H54 (cell line): ENCODE measurements around the gene FIP1L1.
A peak's percentile ranks its signal among the peaks of the same experiment; 100 is the strongest.

Source experiments
- DNase-seq: peaks from one replicate; pipeline ENCODE4 v3.0.0; 2011; ENCODE audit warnings: low spot score, mixed read lengths; ENCODE audit not compliant: insufficient read length
- FAIRE-seq: peaks from 3 replicates; lab custom pipeline; 2011; peaks lifted over from hg19 to GRCh38; lab: Jason Lieb, UNC
- POLR2A ChIP-seq: IDR thresholded peaks from 2 replicates; pipeline ENCODE4 v1.6.1; 2011; ENCODE audit warnings: low read depth, mild to moderate bottlenecking, low read length

FIP1L1 gene

GRCh38 chr4:53489279-53489889, 111.9 kb downstream of the FIP1L1 start:
- no peak for FAIRE-seq
- no peak for TF ChIP-seq POLR2A
- no peak for DNase-seq

GRCh38 chr4:53490161-53490956, 112.9 kb downstream of the FIP1L1 start:
- FAIRE-seq (no peak), DNase-seq (no peak)
- no peak for TF ChIP-seq POLR2A

DNA sequence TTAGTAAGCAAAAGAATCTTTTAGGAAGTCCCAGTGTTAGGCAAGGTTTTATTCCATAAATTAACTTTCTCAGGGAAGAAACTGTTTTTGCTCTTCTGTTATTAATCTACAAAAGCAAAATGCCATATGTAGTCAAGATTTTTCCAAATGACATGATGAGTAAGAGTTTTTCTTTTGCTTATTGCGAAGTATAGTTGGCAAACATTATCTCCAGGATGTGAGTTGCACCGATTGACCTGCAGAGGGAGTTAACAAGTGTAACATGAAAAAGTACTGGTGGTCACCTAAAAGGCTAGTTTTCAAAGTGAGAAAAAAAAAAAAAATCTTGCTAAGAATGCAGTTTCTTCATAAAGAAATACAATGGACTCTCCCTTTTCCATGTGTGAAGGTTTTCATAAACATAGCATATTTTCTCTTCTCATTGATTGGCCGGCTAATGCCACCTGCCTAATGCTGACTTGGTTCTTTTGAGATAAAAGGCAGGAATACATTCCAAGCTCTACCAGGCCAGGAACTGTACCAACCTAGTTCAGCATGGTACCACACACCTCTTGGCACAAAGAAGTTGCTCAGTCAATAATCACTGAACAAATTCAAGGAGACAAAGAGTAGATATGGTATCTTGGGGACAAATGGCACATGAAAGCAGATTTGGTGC, 113.7 kb downstream of the FIP1L1 start:
- no peak for TF ChIP-seq POLR2A
- peak; percentile 15 for FAIRE-seq
- no peak for DNase-seq

DNA sequence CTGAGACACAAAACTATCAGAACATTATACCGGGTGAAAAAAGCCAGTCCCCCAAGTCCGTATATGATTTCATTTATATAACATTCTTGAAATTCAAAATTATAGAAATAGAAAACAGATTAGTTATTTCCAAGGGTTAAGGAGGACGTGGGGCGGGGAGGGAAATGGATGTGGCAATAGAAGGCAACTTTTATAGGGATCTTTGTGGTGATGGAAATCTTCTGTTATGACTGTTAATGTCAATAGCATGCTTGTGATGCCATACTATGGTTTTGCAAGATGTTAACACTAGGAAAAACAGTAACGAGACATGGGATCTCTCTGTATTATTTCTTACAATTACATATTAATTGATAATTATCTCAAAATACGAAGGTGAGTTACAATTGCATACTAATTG, 117.4 kb downstream of the FIP1L1 start:
- no peak for DNase-seq
- TF ChIP-seq POLR2A: no peak
- no peak for FAIRE-seq

GRCh38 chr4:53497487-53498244, 120.2 kb downstream of the FIP1L1 start:
- DNase-seq: no peak
- no peak for TF ChIP-seq POLR2A
- no peak for FAIRE-seq

GRCh38 chr4:53498706-53499105, 121.3 kb downstream of the FIP1L1 start:
- no peak for FAIRE-seq
- TF ChIP-seq POLR2A: no peak
- no peak for DNase-seq

- FAIRE-seq (no peak), DNase-seq (no peak)
- no peak for TF ChIP-seq POLR2A
These were observed 122.3 kb downstream of the FIP1L1 start for GRCh38 chr4:53499791-53500190.

DNA sequence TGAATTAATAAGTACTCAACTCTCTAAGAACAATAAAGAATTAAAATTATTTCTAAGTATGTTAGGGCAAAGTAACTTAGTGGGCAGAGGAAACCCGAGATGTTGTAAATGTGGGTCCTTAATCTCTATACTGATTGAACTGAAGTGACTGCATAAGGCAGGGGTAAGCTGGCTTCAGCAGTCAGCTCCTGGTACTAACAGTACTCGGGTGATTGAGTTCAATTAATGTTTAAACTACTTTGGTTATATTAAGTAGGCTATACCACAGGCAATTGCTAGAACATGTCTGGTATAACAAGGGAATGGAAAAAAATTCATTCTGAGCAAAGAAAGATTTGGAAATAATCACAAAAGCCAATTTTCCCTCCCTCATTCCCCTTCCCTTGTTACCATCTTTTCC, 123.1 kb downstream of the FIP1L1 start:
- DNase-seq (no peak), FAIRE-seq (no peak)
- TF ChIP-seq POLR2A: no peak

DNA sequence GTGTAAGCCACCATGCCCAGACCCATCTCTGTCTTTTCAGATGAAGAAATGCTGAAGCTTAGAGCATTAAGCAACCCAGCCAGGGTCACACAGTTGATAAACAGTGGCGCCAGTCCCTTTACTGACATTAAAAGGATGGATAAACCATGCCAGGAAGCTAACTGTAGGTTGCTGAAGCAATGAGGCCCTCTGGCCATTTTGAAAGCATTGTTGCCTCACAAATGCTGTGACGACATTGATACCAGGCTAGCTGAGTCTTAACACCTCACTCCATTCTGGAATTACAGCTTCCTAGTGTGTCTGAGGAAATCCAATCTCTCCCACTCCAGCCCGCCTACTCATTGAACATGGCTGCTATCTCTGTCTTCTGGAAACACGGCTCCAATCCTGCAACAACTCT, 124.1 kb downstream of the FIP1L1 start:
- FAIRE-seq: no peak
- no peak for TF ChIP-seq POLR2A
- DNase-seq: no peak

DNA sequence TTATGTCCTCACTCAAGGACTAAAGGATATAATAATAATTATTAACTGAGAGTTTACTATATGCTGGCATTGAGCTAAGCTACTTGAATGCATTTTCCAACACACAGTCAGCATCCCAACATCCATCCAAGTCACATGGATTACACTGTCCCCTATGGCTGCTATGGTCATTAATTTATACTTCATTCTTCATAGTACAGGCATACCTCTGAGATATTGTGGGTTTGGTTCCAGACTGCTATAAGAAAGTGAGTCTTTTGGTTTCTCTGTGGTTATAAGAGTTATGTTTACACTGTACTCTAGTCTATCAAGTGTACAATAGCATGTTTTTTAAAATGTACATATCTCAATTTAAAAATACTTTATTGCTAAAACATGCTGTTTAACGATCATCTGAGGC, 124.7 kb downstream of the FIP1L1 start:
- TF ChIP-seq POLR2A: no peak
- DNase-seq: no peak
- FAIRE-seq: no peak

DNA sequence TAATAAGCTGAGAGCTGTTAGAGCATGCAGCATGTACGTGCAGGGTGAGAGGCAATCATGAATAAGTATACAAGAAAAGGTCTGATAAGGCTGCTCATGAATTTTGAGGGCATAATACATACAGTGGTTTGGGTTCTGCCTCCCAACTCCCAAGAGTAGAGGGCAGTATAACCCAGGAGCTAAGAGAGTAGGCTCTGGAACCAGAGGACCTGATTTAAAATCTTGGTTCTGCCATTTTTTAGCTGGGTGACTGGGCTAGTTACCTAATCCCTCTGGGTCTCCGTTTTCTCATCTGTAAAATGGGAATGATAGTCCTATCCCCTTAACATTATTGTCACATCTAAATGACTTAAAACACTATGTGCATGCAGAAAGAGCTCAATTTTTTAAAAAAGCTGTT, 128.5 kb downstream of the FIP1L1 start:
- no peak for TF ChIP-seq POLR2A
- FAIRE-seq (no peak), DNase-seq (no peak)

- TF ChIP-seq POLR2A: no peak
- DNase-seq: no peak
- FAIRE-seq: no peak
These were observed 129.6 kb downstream of the FIP1L1 start for GRCh38 chr4:53507058-53507457.

GRCh38 chr4:53507671-53508286, 130.3 kb downstream of the FIP1L1 start:
- FAIRE-seq: peak; percentile 73
- no peak for TF ChIP-seq POLR2A
- DNase-seq: peak; percentile 49

- DNase-seq: peak; percentile 4
- no peak for TF ChIP-seq POLR2A
- FAIRE-seq: no peak
These were observed 131.0 kb downstream of the FIP1L1 start for GRCh38 chr4:53508446-53508845.
